Tibial nerve (tissue), 4 donors: ENCODE results near the gene KMT2D. TPM values are rescaled to one million over a fixed set of nuclear protein-coding genes. Genes with fewer than 3 reads are reported as not detected.
A peak's percentile ranks its signal among the peaks of the same experiment; 100 is the strongest.

Experiments used
- DNase-seq, 2 donors: peaks; one replicate each; pipeline ENCODE4 v3.0.0-alpha.2; 2019; ENCODE audit warnings: low spot score in 2 of 2
- H3K27ac ChIP-seq, 4 donors: fragments of 200-600 bp; sonication (generic) in 3 of 4; one replicate each; pipeline ENCODE4 v1.5.1; 2017 to 2019; ENCODE audit warnings: mild to moderate bottlenecking in 1 of 4
- H3K27me3 ChIP-seq, 2 donors: fragments of 200-600 bp; sonication (generic) in 1 of 2; one replicate each; pipeline versions ENCODE4 v1.5.1 to v1.6.0; 2017 to 2019
- H3K36me3 ChIP-seq, 3 donors: fragments of 200-600 bp; sonication (generic); one replicate each; pipeline ENCODE4 v1.5.1; 2018 to 2019
- H3K4me1 ChIP-seq, 4 donors: fragments of 200-600 bp; sonication (generic) in 3 of 4; one replicate each; pipeline ENCODE4 v1.5.1; 2017 to 2019
- H3K4me3 ChIP-seq, 4 donors: fragments of 200-600 bp; sonication (generic) in 3 of 4; one replicate each; pipeline ENCODE4 v1.5.1; 2017 to 2019; ENCODE audit warnings: mild to moderate bottlenecking in 1 of 4, moderate library complexity in 1 of 4
- H3K9me3 ChIP-seq, 4 donors: fragments of 200-600 bp; sonication (generic) in 3 of 4; one replicate each; pipeline ENCODE4 v1.5.1; 2017 to 2019
- CTCF ChIP-seq, 5 experiments: fragments of 200-600 bp in 3 of 5; fragments of 450-650 bp in 2 of 5; sonication (generic) in 3 of 5; IDR thresholded peaks; one replicate each; pipeline ENCODE4 v1.5.1; 2016 to 2019; ENCODE audit warnings: antibody characterized with exemption in 5 of 5, mild to moderate bottlenecking in 3 of 5, moderate library complexity in 2 of 5
- EP300 ChIP-seq, 2 donors: sonication (generic); formaldehyde crosslinking; IDR thresholded peaks; one replicate each; pipeline ENCODE4 v1.6.1; 2017; ENCODE audit warnings: antibody characterized with exemption in 2 of 2, mild to moderate bottlenecking in 1 of 2
- POLR2A ChIP-seq, 2 donors: fragments of 450-650 bp; IDR thresholded peaks; one replicate each; pipeline ENCODE4 v1.6.1; 2017; ENCODE audit warnings: antibody characterized with exemption in 2 of 2, mild to moderate bottlenecking in 2 of 2, moderate library complexity in 2 of 2
- WGBS, 2 donors: methylation state at CpG; one replicate each; pipeline ENCODE4 v1.1.5; 2018; 5-methylcytosine and 5-hydroxymethylcytosine counted together
- total RNA-seq, 4 donors: library from RNA; depleted of rRNA; stranded (reverse); fragments of >200 nt; gene quantifications; one replicate each; pipeline ENCODE4 v1.1.0, GENCODE V29; 2016

KMT2D gene
- total RNA-seq, 4 donors from 2014 or later, result 53.5 to 102 (median 76.9) TPM

GRCh38 chr12:49049566-49050224, 10.9 kb downstream of the KMT2D start:
- Histone ChIP-seq H3K36me3 (peaks cover 11 to 100% (median 84%) of the 10 kb centered on the region in 3 donors), H3K4me3 (no peak overlapping the region), H3K9me3 (no peaks in the 10 kb centered on the region), H3K4me1 (no peaks in the 10 kb centered on the region), H3K27me3 (no peaks in the 10 kb centered on the region), H3K27ac (no peak overlapping the region)
- 84 to 87% methylated on average over 20 of the region's 20 CpGs for WGBS, 2 donors
- TF ChIP-seq EP300 (IDR thresholded peaks at IDR 0.05) (no peak), POLR2A (IDR thresholded peaks at IDR 0.05) (no peak), CTCF (IDR thresholded peaks at IDR 0.05) (no peak)
- no peak for DNase-seq

DNA sequence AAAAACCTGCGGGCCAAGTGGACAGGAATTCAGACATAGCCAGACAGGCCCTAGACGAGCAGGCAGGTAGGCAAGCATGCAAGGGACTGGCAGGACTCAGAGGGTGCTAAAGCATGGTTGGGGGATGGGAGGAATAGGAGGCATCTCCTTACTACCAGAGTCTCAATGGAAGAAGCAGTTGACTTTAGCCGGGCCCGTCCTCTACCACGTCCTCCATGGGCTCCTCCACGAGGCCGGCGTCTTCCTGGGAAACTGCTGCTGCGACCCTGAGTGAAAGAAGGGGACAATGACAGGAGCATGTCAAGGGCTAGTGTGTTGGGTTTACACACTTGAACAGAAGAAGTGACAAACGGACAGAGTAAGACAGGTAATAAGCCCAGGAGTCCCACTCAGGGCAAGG, 11.6 kb downstream of the KMT2D start:
- no peaks in the 10 kb centered on the region for H3K9me3 ChIP-seq
- H3K4me1 ChIP-seq, result no peaks in the 10 kb centered on the region
- H3K27ac ChIP-seq, result no peak overlapping the region
- TF ChIP-seq POLR2A (IDR thresholded peaks at IDR 0.05) (no peak), CTCF (IDR thresholded peaks at IDR 0.05) (no peak), EP300 (IDR thresholded peaks at IDR 0.05) (no peak)
- 88 to 91% methylated on average over 10 of the region's 10 CpGs for WGBS, 2 donors
- peaks cover 11 to 100% (median 85%) of the 10 kb centered on the region in 3 donors for H3K36me3 ChIP-seq
- no peak overlapping the region for H3K4me3 ChIP-seq
- DNase-seq, result no peak
- no peaks in the 10 kb centered on the region for H3K27me3 ChIP-seq

DNA sequence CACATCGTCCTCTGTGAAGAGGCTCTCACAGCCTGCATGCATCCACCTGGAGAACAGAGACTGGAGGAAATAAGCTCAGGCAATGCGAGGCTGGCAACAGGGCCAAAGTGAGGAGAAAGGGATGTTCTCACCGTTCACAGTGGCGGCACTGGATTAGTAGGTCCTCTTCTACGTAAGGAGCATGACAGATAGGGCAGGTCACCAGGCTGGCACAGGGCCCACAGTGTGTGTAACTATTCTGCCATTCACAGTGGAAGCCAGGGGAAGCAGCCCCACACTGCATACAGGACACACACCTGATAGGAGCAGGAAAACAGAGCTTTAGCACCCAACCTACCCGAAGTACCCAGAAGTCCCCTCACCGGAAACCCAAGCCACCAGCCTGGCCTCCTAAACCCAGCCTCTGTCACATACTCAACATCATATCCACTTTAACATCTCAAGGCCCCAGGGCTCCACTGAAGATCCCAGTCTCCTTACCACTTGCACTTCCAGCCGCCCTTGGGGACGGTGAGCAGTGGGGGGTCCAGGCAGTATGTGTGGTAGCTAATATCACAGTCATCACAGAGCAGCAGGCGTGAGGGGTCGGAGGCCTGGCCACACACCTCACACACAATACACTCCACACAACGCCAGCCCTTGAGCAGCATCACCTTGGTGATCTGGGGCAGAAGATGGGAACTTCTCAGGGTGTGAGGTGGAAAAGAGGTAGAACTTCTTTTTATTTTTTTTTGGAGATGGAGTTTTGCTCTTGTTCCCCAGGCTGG, 14.3 kb downstream of the KMT2D start:
- DNase-seq, result no peak
- peaks cover 11 to 100% (median 86%) of the 10 kb centered on the region in 3 donors for H3K36me3 ChIP-seq
- TF ChIP-seq CTCF (IDR thresholded peaks at IDR 0.05) (no peak), EP300 (IDR thresholded peaks at IDR 0.05) (no peak), POLR2A (IDR thresholded peaks at IDR 0.05) (no peak)
- no peaks in the 10 kb centered on the region for H3K4me1 ChIP-seq
- no peaks in the 10 kb centered on the region for H3K27me3 ChIP-seq
- no peak overlapping the region for H3K4me3 ChIP-seq
- H3K9me3 ChIP-seq, result no peaks in the 10 kb centered on the region
- 93% methylated on average over 10 to 12 of the region's 12 CpGs for WGBS, 2 donors
- H3K27ac ChIP-seq, result no peak overlapping the region

GRCh38 chr12:49044660-49045059, 15.9 kb downstream of the KMT2D start:
- Histone ChIP-seq H3K27me3 (no peaks in the 10 kb centered on the region), H3K36me3 (peaks cover 8 to 100% (median 86%) of the 10 kb centered on the region in 3 donors), H3K4me1 (no peaks in the 10 kb centered on the region), H3K27ac (no peak overlapping the region), H3K9me3 (no peaks in the 10 kb centered on the region), H3K4me3 (no peak overlapping the region)
- 96% methylated on average over 12 of the region's 12 CpGs for WGBS, 2 donors
- DNase-seq, result no peak
- TF ChIP-seq CTCF (IDR thresholded peaks at IDR 0.05), result no peak
- no peak for TF ChIP-seq EP300 (IDR thresholded peaks at IDR 0.05)
- TF ChIP-seq POLR2A (IDR thresholded peaks at IDR 0.05), result no peak

GRCh38 chr12:49043856-49044258, 16.7 kb downstream of the KMT2D start:
- WGBS, 2 donors, result 57 to 61% methylated on average over 11 of the region's 11 CpGs
- Histone ChIP-seq H3K4me1 (no peaks in the 10 kb centered on the region), H3K4me3 (no peak overlapping the region), H3K36me3 (peaks cover 5 to 100% (median 89%) of the 10 kb centered on the region in 3 donors), H3K27ac (no peak overlapping the region), H3K9me3 (no peaks in the 10 kb centered on the region), H3K27me3 (no peaks in the 10 kb centered on the region)
- TF ChIP-seq CTCF (IDR thresholded peaks at IDR 0.05) (peak; percentile 38 to 56 (median 53)), EP300 (IDR thresholded peaks at IDR 0.05) (no peak), POLR2A (IDR thresholded peaks at IDR 0.05) (no peak)
- no peak for DNase-seq
